Stimulated activated CD4-positive, alpha-beta T cell treated with anti-CD3 and anti-CD28 coated beads, Interleukin-15, amount 100 ng/mL, for 1 hour (primary cell): Measurements from ENCODE around the gene SHISA2.

Experiments used
- DNase-seq, 2 donors: peaks; one replicate each; pipeline ENCODE4 v3.0.0-alpha.2; 2020; ENCODE audit warnings: low read depth in 1 of 2, low spot score in 1 of 2

SHISA2 gene

DNA sequence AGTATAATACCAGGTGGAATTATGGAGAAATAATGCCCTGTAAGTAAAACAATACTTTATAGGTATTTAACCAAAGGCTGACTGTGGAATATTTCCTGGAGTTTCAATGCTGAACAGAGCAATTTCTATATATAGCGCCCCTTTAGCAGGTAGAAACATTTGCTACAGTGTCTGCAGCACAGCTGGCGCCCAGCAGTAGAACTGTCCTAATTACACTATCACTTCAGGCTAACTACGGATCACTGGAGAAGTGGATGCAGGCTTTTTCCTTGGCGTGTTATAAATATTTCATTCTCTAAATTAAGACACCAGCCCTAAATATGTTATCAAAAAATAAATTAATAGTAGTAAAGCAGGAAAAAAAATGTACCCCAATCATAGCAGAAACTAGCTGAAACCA is 3.1 kb downstream of the SHISA2 start:
- no peak for DNase-seq

DNA sequence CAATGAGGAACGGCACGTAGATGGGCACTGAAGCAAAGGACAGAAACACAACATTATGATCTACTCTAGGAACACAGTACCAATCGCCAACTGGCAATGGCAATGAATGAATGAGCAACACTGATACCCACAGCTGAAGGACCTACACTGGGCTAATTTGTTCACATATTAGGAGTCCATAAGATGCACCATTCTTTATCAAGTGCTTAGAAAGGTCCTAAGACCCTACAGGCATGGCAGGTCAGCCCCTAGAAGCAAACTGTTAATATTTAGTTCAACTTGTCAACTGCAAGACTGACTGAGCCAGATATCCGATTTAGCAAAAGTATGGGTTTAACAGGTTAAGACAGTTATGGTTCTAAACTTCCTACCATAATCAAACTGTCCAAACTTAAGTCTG is 4.8 kb downstream of the SHISA2 start:
- DNase-seq: no peak

DNA sequence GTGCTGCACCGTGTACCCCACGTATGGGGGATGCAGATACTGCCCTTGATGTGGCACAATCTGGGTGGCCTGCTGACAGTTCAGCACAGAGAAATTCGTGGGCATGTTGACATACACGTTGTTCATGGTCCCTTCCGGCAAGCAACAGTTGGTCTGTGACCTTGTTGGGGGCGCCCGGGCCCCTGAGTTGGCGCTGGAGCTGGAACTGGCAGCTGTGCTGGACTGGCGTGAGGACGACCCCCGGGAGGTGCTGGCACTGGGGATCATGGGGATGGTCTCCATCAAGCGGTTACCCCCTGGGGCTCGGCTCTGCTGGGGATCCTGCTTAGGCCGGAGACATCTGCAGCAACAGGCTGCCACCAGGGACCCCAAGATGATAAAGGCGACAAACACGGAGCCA is 5.2 kb downstream of the SHISA2 start:
- no peak for DNase-seq

DNA sequence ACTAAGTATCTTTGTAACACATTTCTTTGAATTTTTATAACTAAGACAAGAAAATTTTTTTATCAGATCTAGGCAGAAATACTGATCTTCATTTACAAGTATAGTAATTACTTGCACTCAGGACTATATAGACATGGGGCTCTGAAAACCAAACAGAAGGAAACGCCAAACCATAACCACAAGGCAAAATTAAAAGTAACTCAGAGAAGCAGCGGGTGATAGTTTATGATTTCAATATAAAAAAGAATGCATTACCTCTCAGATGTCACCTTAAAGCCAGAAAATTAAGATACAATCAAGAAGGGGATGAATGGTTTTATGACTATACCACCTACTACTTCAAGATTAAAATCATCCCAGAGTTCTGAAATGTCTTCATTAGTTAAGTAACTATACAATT is 6.7 kb downstream of the SHISA2 start:
- DNase-seq: no peak

DNA sequence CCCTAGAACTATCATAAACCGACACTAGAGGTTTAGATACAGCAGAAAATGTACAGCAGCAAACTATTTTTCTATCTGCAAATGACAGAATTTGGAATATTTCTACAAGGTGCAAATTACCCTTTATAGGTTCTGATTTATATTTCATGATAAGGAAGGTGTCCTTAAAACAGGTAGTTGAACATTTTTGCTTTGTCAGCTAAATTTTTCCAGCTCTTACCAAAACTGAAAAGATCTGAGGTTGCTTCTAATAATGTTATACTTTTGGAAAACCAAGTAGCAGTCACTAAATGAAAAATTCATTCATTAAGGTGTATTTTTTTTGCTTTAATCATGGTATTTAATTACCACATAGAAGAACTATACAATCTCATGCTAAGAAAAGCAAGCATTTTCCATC is 9.0 kb downstream of the SHISA2 start:
- no peak for DNase-seq

DNA sequence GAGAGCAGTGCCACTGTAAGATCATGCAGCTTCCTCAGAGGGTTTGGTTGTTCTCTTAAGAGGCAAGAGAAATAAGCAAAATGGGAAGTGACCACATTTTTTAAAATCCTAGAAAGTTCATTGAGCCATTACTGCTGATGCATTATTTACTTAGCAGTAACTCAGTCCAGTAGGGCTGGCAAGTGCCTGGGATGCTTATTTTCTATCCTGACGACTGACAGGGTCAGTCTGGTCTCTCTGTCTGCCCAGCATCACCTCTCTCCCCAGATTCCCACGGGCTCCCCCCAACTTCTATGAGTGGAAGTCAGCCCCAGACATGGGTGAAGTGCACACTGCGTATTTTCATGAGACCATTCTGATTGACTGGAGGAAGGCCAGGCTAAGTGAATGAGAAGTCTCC is 10.4 kb downstream of the SHISA2 start:
- DNase-seq: no peak

DNA sequence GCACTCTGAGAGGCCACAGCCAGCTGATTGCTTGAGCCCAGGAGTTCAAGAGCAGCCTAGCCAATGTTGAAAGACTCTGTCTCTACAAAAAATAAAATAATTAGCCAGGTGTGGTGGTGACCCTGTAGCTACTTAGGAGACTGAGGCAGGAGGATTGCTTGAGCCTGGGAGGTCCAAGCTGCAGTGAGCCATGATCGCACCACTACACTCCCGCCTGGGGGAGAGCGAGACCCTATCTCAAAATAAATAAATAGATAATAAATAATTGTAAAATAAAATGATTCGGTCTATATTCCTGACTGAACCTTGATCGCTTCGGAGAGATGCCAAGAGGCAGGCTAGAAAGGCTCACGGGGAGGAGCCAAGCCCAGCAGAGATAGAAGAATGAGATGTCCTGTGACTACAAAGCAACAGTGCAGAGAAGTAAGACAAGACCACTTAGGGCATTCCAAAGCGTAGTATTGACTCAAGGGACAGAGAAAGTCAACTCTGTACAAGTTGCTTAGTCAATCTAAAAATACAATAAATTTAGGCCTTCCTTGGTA is 12.8 kb downstream of the SHISA2 start:
- DNase-seq: no peak

DNA sequence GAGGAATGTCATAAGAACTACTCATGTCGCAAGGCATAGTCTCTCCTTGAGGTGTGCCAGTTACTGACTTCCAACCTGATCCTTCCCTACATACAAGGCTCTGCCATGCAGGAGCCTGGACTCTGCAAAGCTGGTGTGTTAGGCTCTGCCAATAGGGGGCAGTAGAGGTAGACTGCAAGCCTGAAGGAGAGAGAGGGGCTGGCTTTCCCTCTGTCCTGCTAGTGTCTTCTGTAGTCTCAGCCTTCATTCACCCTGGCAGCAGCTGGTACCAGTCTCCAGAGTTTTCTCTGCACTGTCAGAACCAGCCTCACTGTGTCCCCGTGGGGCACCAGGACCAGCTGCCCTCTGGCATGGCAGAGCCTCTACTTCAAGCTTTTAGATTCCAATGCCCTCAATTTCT is 14.5 kb downstream of the SHISA2 start:
- no peak for DNase-seq

DNA sequence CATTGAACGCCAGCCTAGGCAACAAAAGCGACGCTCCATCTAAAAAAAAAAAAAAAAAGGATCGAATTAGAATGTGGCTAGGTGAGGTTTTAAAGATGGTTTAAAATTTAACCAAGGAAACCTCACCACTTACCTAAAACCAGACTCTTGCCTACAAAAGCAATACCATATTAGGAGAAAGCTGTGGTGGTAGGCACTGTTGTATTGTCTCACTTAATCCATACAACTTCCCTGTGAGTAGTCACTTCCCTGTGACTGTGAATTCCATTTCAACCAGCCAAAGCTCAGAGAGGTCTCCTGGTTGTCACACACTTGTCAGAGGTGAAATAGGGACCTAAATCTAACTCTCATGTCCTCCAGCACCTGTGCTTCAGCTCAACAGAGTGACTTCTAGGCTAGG is 15.4 kb downstream of the SHISA2 start:
- DNase-seq: no peak

DNA sequence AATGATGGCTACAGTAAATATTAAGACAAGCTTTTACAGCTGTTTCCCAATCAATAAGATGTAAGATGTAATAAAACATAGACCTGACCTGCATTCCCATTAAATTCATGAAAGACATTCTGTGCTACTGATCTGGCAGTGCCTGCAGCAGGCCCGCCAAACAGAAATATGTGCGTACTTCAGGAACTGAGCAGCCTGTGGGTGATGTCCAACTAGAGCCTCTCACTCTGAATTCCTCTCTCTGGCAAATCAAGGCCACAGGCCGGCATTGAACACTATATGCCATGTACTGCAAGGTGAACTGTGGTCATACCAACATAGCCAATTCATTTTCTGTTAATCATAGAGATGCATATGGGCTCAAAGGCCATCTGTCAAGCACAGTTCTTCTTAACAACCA is 17.8 kb downstream of the SHISA2 start:
- DNase-seq: no peak

DNA sequence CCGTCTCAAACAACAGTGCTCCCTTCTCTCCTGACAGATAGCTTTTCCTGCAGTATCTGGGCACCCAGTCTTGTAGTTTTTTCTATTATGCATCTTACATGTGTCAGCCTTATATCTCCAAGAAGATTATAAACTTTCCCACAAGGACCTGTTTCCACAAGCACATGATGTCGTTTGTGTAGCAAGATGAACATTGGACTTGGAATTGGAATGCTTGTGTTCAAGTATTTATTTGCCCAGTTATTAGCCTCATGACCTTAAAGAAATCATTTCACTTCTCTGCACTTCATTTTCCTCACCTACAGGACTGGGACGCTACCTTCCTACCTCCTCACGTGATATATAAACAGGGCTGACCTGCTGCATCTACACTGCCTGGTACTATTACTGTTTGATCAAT is 21.5 kb downstream of the SHISA2 start:
- DNase-seq: no peak

DNA sequence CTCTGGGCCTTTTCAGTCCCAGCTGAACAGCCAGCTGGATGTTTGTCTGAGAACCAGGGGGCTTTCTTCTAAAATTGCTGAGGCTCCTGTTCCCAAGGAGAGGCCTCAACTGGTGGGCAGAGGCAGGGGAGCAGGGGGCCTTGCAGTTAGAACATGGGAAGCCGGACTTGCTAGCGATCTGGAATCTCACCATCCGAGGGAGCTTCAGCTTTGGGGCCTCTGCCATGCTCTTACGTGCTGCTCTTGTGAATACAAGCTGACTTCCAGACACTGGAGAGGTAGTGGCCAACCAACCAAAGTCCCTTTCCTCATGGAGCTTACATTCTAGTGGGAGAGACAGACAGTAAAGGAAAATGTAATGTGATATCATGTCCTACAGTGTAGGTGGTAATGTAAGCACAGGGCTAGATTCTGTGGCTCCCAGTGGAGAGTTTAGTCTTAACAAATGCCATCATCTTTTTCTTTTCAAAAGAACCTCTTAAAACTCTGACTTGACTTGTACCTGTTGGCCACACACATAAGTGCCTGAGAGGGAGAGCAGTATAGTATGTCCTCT is 22.2 kb downstream of the SHISA2 start:
- DNase-seq: no peak

DNA sequence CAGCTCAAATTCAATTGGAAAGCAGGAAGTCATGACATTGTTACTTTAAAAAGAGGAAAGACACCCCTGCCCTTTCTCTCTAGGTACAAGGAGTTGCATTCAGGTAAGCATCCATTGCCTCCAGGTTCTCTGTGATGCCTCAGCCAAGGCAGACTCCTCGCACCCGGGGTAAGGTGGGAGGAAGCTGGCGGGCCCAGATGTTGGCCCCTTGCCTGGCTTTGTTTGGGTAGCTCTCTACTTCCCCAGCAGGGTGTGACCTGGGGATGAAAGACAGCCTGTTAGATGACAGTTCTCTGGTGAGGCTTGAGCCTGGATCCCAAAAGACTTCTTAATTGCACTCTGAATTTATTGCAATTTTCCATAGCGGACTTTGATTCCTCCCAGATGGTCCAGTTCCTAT is 25.6 kb downstream of the SHISA2 start:
- no peak for DNase-seq

DNA sequence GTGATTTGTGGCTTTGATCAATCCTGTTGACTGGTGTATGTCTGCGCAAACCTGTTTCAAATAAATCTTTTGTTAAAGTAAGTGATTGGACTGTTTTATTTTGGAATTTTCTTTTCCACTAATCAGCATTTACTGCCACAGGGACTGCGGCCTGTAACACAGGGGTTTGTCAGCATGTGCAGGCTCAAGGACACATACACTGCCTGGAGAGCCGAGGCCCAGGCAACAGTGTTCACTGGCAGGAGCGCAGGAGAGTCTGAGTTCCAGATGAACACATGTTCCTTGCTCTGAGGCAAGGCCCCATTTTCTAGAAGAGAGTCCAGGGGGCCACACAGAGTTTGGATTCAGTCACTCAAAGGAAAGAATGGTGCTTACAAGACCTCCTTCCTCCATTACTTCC is 26.0 kb downstream of the SHISA2 start:
- DNase-seq: no peak

DNA sequence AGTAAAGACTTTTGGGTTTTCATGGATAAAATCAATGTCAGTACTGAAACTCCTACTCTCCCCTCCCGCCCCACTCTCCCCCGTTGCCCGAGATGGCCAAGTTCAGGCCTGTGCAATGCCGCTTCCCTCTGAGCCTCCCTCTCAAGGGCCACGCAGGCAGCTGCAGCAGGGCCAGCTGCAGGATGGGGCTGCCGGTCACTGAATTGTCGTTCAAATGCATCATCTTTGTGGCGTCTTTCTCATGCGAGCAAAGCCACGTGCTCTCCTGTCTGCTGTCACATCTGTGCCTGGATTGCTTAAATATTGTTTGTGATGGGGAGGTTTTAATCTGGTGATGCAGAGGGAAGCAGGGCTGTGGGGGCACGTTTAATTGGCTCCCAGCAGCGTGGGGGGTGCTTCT is 26.6 kb downstream of the SHISA2 start:
- no peak for DNase-seq

DNA sequence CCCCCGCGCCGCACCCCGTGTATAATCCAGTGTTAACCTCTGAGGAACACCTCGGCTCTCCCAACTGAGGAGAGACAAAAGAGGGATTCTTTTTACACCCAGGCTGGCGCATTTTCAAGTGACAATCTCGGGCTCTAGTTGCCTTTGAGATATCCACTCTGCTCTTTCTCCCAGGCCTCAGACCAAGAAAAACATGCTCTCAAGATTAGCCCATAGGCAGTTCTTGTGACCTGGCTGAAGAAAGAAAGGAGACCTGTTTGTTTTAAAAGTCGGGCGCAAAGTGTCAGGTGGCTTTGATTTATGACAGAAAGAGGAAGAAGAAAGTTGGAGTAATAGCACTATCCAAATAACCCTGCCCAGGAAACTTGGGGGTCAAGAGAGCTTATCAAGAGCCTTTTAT is 27.3 kb downstream of the SHISA2 start:
- no peak for DNase-seq

DNA sequence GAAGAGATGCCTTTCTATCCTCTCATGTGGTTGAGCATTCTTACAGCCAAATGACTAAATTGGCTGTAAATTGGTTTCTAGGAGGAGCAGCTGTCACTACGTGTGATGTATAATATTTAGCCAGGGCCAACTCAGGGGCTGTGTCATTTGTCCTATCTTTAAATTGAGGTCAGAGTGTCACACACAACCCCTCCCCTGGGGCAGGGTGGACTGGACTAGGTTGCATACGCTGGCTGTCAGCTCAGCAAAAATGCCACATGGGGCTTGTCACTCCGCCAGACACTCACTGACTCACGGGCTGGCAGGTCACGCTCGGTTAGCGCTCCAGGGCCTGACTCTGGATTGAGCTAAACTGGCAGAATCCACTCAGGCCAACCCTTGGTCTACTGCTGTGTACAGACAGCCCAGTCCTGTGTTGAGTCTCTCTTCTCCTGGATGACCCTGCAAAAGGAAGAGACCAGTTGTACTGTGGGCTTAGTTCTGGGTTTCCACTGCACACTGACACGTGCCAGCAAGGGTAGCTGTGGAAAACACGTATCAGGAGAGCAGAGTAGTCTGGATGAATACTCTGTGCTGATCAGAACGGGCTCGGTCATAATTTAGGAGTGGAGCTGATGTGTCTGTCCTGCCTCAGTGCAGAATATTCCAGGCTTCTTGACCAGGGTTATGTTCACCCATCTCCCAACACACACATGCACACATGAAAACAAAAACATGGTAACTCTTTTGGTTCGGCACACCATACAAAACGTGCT is 29.1 kb downstream of the SHISA2 start:
- no peak for DNase-seq

DNA sequence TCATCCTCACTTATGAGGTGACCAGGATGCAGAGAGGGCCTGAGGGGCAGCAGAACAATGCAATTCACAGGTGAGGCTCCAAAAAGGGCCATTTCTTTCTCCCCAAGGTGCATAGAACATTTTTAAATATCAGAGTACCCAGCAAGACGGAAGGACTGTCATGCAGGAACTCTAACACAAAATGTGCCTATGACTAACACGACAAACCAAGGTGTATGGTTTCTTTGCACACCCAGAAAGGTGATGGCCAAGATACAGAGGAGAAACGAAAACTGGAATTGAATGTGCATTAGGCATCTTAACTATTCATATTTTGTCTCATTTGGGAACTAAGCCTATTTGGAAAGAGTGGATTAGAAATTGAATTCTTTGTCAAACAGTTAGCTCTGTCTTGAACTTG is 29.9 kb downstream of the SHISA2 start:
- DNase-seq: no peak

DNA sequence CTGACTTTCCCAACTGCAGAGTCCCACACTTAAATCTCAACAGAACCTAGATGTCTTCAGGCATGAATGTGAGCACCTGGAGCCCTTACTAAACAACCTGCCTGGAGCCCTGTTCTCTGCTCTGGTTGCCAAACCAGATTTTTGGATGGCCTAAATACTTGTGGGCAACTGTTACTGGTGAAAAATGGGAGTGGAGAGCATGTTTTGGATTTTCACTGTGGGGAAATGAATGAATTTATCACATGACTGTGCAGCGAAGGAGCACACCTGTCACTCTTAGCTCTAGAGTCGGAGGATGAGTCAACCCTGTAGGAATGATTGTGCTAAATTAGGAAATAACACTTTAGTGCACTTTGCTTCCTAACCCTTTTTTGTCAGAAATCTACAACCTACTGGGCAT is 30.3 kb downstream of the SHISA2 start:
- no peak for DNase-seq

DNA sequence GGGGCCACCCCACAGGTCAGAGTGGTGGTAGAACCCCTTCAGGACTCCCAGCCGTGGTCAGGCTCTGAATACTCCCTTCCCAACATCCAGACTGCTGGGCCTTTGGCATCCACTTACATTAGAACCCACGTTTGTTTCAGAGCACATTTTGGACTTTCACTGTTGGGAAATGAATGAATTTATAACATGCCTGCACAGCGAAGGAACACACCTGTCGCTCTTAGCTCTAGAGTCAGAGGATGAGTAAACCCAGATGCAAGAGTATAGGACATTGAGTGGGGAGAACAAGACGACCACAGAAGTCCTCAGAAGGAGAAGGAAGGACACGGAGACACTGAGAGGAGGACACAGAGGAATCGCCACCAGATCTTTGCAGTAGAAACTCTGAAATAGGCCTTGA is 30.9 kb downstream of the SHISA2 start:
- DNase-seq: no peak

DNA sequence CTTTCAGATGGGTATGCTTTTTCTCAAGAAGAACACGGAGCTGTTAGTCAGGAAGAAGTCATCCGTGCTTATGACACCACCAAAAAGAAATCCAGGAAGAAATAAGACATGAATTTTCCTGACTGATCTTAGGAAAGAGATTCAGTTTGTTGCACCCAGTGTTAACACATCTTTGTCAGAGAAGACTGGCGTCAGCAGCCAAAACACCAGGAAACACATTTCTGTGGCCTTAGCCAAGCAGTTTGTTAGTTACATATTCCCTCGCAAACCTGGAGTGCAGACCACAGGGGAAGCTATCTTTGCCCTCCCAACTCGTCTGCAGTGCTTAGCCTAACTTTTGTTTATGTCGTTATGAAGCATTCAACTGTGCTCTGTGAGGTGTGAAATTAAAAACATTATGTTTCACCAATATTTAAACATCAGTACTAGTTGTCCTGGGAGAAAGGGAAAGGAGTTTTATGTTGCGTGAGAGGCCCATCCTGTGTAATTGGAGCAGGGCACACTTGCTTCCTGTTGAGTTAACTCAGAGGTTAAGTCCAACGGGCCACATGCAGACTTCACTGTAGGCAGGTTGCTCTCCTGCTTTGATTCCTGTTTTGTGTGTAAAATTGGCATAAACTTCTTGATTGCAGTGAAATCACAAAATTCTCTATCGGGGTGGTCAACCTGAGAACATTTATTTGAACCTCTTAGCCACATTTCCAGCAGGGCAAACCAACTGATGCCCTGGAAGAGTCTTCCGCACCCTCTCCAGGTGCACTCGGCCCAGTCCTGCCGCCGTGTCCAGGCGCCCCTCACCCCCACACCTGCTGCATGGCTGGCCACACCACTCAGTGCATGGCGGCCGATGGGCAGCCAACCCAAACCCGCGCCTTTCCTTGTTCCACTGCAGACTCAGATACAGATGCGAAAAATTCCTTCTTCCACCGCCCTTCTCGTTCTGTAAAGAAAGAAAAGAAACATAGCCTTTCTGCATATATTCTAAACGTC is 31.6 kb downstream of the SHISA2 start:
- DNase-seq: no peak

DNA sequence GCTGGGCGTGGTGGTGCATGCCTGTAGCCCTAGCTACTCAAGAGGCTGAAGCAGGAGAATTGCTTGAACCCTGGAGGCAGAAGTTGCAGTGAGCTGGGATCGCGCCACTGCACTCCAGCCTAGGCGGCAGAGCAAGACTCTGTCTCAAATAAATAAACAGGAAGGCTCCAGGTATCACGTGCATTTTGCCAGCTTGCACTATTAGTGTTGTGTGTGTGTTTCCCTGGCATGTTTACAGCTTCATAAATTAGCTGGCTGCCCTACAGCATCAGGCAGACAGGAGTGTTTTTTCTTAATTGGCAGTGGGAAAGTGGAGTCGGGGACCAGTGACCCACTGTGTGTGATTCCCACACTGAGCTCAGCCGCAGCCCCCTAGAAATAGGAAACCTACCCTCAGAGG is 32.6 kb downstream of the SHISA2 start:
- no peak for DNase-seq
